Immature natural killer cell (primary cell): ENCODE measurements around the gene PATL2. TPM values are rescaled to one million over a fixed set of nuclear protein-coding genes. Genes with fewer than 3 reads are reported as not detected.
"Not testable (repeated sequence)": the region's sequence is repeated elsewhere in the genome, so short reads cannot be mapped to it uniquely, and the experiment has no call there.

Experiments used
- DNase-seq, 3 donors: peaks; one replicate each; pipeline ENCODE4 v3.0.0; 2022; ENCODE audit warnings: mixed read lengths in 1 of 3
- H3K27ac Mint-ChIP-seq, 6 donors: one replicate each; pipeline ENCODE4 v1.8.0; 2020; ENCODE audit warnings: mixed read lengths in 6 of 6, mild to moderate bottlenecking in 5 of 6, inconsistent platforms in 4 of 6, moderate library complexity in 3 of 6
- H3K27me3 Mint-ChIP-seq, 3 donors: one replicate each; pipeline ENCODE4 v1.8.0; 2020 to 2021; ENCODE audit warnings: low read depth in 3 of 3, mild to moderate bottlenecking in 3 of 3, mixed read lengths in 3 of 3, moderate library complexity in 3 of 3, inconsistent platforms in 1 of 3
- H3K36me3 Mint-ChIP-seq, 3 donors: one replicate each; pipeline ENCODE4 v1.8.0; 2020; ENCODE audit warnings: mixed read lengths in 3 of 3, inconsistent platforms in 2 of 3, mild to moderate bottlenecking in 2 of 3
- H3K4me1 Mint-ChIP-seq, 2 donors: one replicate each; pipeline ENCODE4 v1.8.0; 2020; ENCODE audit warnings: inconsistent platforms in 2 of 2, mild to moderate bottlenecking in 2 of 2, mixed read lengths in 2 of 2, moderate library complexity in 1 of 2
- H3K4me3 Mint-ChIP-seq, 5 donors: one replicate each; pipeline ENCODE4 v1.8.0; 2020; ENCODE audit warnings: mild to moderate bottlenecking in 5 of 5, mixed read lengths in 5 of 5, inconsistent platforms in 3 of 5, moderate library complexity in 3 of 5
- H3K9me3 Mint-ChIP-seq, 6 donors: one replicate each; pipeline ENCODE4 v1.8.0; 2020; ENCODE audit warnings: mild to moderate bottlenecking in 6 of 6, mixed read lengths in 6 of 6, inconsistent platforms in 4 of 6, moderate library complexity in 3 of 6
- polyA plus RNA-seq, 3 donors: library from polyadenylated mRNA; unstranded; fragments of 300-500 nt; fragmentation: Illumina TruSeq; gene quantifications; one replicate each; pipeline ENCODE4 v1.2.3, GENCODE V29; 2021

Gene PATL2
- polyA plus RNA-seq, result 10 to 100 TPM; 24.8 to 49.1 (median 41.4) TPM

- peak; percentile 97 to 99 (median 97) for DNase-seq
- Mint-ChIP-seq H3K36me3 (peaks cover 47 to 51% (median 49%) of the 10 kb centered on the region in 3 donors), H3K9me3 (peaks cover 0 to 3% (median 0%) of the 10 kb centered on the region in 6 donors), H3K4me3 (peak within 1 kb of the TSS; percentile 86 to 100 (median 99)), H3K27me3 (peaks cover 33 to 50% (median 41%) of the 10 kb centered on the region in 3 donors), H3K4me1 (peaks cover 49 to 65% of the 10 kb centered on the region in 2 donors), H3K27ac (peak within 1 kb of the TSS; percentile 100)
Measured at GRCh38 chr15:44711096-44711742, at the start of gene PATL2, which contains the start of gene B2M. PATL2 (minus strand) TSS chr15:44711323; CDS start chr15:44676490, 34,833 bp downstream. B2M (plus strand) TSS chr15:44711517; CDS start chr15:44711547, 30 bp downstream.

GRCh38 chr15:44753345-44753744 lies 42.2 kb upstream of the PATL2 start:
- peaks cover 0 to 5% (median 2%) of the 10 kb centered on the region in 3 donors for H3K36me3 Mint-ChIP-seq
- no peak overlapping the region for H3K4me3 Mint-ChIP-seq

GRCh38 chr15:44743454-44743853 lies 32.3 kb upstream of the PATL2 start:
- not testable (repeated sequence) for DNase-seq, H3K9me3 Mint-ChIP-seq, H3K27ac Mint-ChIP-seq, H3K27me3 Mint-ChIP-seq, H3K4me1 Mint-ChIP-seq, H3K4me3 Mint-ChIP-seq, H3K36me3 Mint-ChIP-seq

More at GRCh38 chr15:44753345-44753744, 42.2 kb upstream of the PATL2 start:
- no peaks in the 10 kb centered on the region for H3K4me1 Mint-ChIP-seq
- H3K27ac Mint-ChIP-seq, result no peak overlapping the region
- H3K9me3 Mint-ChIP-seq, result peaks cover 0 to 22% (median 9%) of the 10 kb centered on the region in 6 donors
- H3K27me3 Mint-ChIP-seq, result peaks cover 0 to 2% (median 0%) of the 10 kb centered on the region in 3 donors
- DNase-seq, result no peak

- H3K4me1 Mint-ChIP-seq, result peaks cover 16 to 23% of the 10 kb centered on the region in 2 donors
- H3K4me3 Mint-ChIP-seq, H3K36me3 Mint-ChIP-seq, H3K27ac Mint-ChIP-seq, DNase-seq, H3K27me3 Mint-ChIP-seq, H3K9me3 Mint-ChIP-seq: not testable (repeated sequence)
Measured at GRCh38 chr15:44739222-44739847, 28.2 kb upstream of the PATL2 start.

GRCh38 chr15:44738340-44738984 lies 27.3 kb upstream of the PATL2 start:
- no peaks in the 10 kb centered on the region for H3K9me3 Mint-ChIP-seq
- DNase-seq, result peak; percentile 62 to 71 (median 66)
- H3K4me1 Mint-ChIP-seq, result peaks cover 19 to 28% of the 10 kb centered on the region in 2 donors
- peak overlapping the region in 1 of 5 donors; percentile 43 for H3K4me3 Mint-ChIP-seq
- H3K27ac Mint-ChIP-seq, result peak overlapping the region in 5 of 6 donors; percentile 27 to 58 (median 43)
- peaks cover 0 to 7% (median 0%) of the 10 kb centered on the region in 3 donors for H3K27me3 Mint-ChIP-seq
- no peaks in the 10 kb centered on the region for H3K36me3 Mint-ChIP-seq

- DNase-seq, result no peak
- H3K4me3 Mint-ChIP-seq, result peak within 1 kb of the TSS in 1 of 5 donors; percentile 56
- H3K36me3 Mint-ChIP-seq, result peaks cover 0 to 10% (median 5%) of the 10 kb centered on the region in 3 donors
- H3K27me3 Mint-ChIP-seq, result peaks cover 0 to 1% (median 0%) of the 10 kb centered on the region in 3 donors
- peak within 1 kb of the TSS in 5 of 6 donors; percentile 24 to 93 (median 87) for H3K27ac Mint-ChIP-seq
- peaks cover 28 to 42% of the 10 kb centered on the region in 2 donors for H3K4me1 Mint-ChIP-seq
- no peaks in the 10 kb centered on the region for H3K9me3 Mint-ChIP-seq
Measured at GRCh38 chr15:44736181-44736765, 25.1 kb upstream of the PATL2 start, which contains the start of gene TRIM69. TRIM69 (plus strand) TSS chr15:44736528; CDS start chr15:44736705, 177 bp downstream.

GRCh38 chr15:44735482-44736180 lies 24.5 kb upstream of the PATL2 start:
- Mint-ChIP-seq H3K4me1 (peaks cover 31 to 46% of the 10 kb centered on the region in 2 donors), H3K27me3 (peaks cover 0 to 1% (median 0%) of the 10 kb centered on the region in 3 donors), H3K36me3 (peaks cover 0 to 10% (median 5%) of the 10 kb centered on the region in 3 donors), H3K9me3 (no peaks in the 10 kb centered on the region), H3K27ac (peak overlapping the region in 5 of 6 donors; percentile 24 to 93 (median 87)), H3K4me3 (peak overlapping the region in 1 of 5 donors; percentile 56)
- peak in 1 of 3 donors; percentile 21 for DNase-seq

- peak overlapping the region in 1 of 5 donors; percentile 56 for H3K4me3 Mint-ChIP-seq
- H3K36me3 Mint-ChIP-seq, result peaks cover 0 to 10% (median 5%) of the 10 kb centered on the region in 3 donors
- H3K27me3 Mint-ChIP-seq, result peaks cover 0 to 1% (median 0%) of the 10 kb centered on the region in 3 donors
- peaks cover 37 to 53% of the 10 kb centered on the region in 2 donors for H3K4me1 Mint-ChIP-seq
- DNase-seq, result no peak
- H3K27ac Mint-ChIP-seq, result peak overlapping the region; percentile 24 to 93 (median 77)
- no peaks in the 10 kb centered on the region for H3K9me3 Mint-ChIP-seq
Measured at GRCh38 chr15:44734839-44735481, 23.8 kb upstream of the PATL2 start.

GRCh38 chr15:44729408-44730127 lies 18.4 kb upstream of the PATL2 start:
- no peaks in the 10 kb centered on the region for H3K9me3 Mint-ChIP-seq
- peak overlapping the region; percentile 97 to 100 (median 99) for H3K4me3 Mint-ChIP-seq
- H3K36me3 Mint-ChIP-seq, result peaks cover 0 to 10% (median 5%) of the 10 kb centered on the region in 3 donors
- peaks cover 72 to 81% of the 10 kb centered on the region in 2 donors for H3K4me1 Mint-ChIP-seq
- DNase-seq, result no peak
- peak overlapping the region; percentile 97 to 100 (median 100) for H3K27ac Mint-ChIP-seq
- H3K27me3 Mint-ChIP-seq, result peaks cover 5 to 22% (median 18%) of the 10 kb centered on the region in 3 donors

- Mint-ChIP-seq H3K4me3 (peak overlapping the region; percentile 97 to 100 (median 99)), H3K36me3 (peaks cover 0 to 10% (median 5%) of the 10 kb centered on the region in 3 donors), H3K27ac (peak overlapping the region; percentile 97 to 100 (median 100)), H3K27me3 (peaks cover 13 to 27% (median 24%) of the 10 kb centered on the region in 3 donors), H3K9me3 (no peaks in the 10 kb centered on the region), H3K4me1 (peaks cover 78 to 85% of the 10 kb centered on the region in 2 donors)
- DNase-seq, result peak; percentile 96 to 97 (median 97)
Measured at GRCh38 chr15:44728576-44729407, 17.7 kb upstream of the PATL2 start.

- Mint-ChIP-seq H3K36me3 (peaks cover 0 to 10% (median 5%) of the 10 kb centered on the region in 3 donors), H3K4me1 (peaks cover 80 to 88% of the 10 kb centered on the region in 2 donors), H3K4me3 (peak overlapping the region; percentile 97 to 100 (median 99)), H3K27ac (peak overlapping the region; percentile 97 to 100 (median 100)), H3K27me3 (peaks cover 14 to 27% (median 24%) of the 10 kb centered on the region in 3 donors)
- not testable (repeated sequence) for H3K9me3 Mint-ChIP-seq, DNase-seq
Measured at GRCh38 chr15:44728232-44728575, 17.1 kb upstream of the PATL2 start.
